ENCODE results near the gene IL37.

GRCh38 chr2:112907001-112907949, 3.7 kb upstream of the IL37 start:
- TF ChIP-seq CTCF (conservative IDR thresholded peaks at IDR 0.05), result no peak
- no peak for TF ChIP-seq EZH2 (IDR thresholded peaks at IDR 0.05; ENCODE audit: low read depth)
